ENCODE measurements around the gene NXNL1.

GRCh38 chr19:17491287-17491686 lies 30.6 kb upstream of the NXNL1 start:
- TF ChIP-seq CTCF (conservative IDR thresholded peaks at IDR 0.05; ENCODE audit: low read depth in 2 of 2) (no peak), POLR2AphosphoS5 (IDR thresholded peaks at IDR 0.05; ENCODE audit: low read depth) (no peak), EZH2phosphoT487 (IDR thresholded peaks at IDR 0.05; ENCODE audit: unreplicated experiment) (no peak), CREB1 (CRISPR knock-in tag; IDR thresholded peaks at IDR 0.05; ENCODE audit: low read depth) (no peak), JUNB (IDR thresholded peaks at IDR 0.05; ENCODE audit: unreplicated experiment) (no peak), EZH2 (IDR thresholded peaks at IDR 0.05; ENCODE audit: low read depth, unreplicated experiment) (no peak), REST (IDR thresholded peaks at IDR 0.05; ENCODE audit: unreplicated experiment) (no peak), ZNF331 (CRISPR knock-in tag; IDR thresholded peaks at IDR 0.05; ENCODE audit: low read depth) (no peak), STAT1 (IDR thresholded peaks at IDR 0.05; ENCODE audit: unreplicated experiment) (no peak), ETS1 (IDR thresholded peaks at IDR 0.05) (no peak)
